Caco-2 (cell line): Measurements from ENCODE around the gene CDC14A. TPM values are rescaled to one million over a fixed set of nuclear protein-coding genes. Genes with fewer than 3 reads are reported as not detected.

ENCODE experiments used
- BruUV-seq: library from RNA; stranded (reverse); fragments of 400-500 nt; replicated peaks from 2 replicates; lab custom pipeline; 2021; lab: Mats Ljungman, UMichigan
- CTCF ChIA-PET: fragments of 300-600 bp; sonication (Branson Sonifier 250); formaldehyde crosslinking; loops from one replicate; lab custom pipeline; 2022; ENCODE audit warnings: antibody characterized with exemption; lab: Charles Lee
- POLR2A ChIA-PET: fragments of 300-600 bp; sonication (Branson Sonifier 250); formaldehyde crosslinking; loops from one replicate; lab custom pipeline; 2022; ENCODE audit warnings: antibody characterized with exemption; lab: Charles Lee
- DNase-seq, 2 experiments: peaks; one replicate each; pipeline versions ENCODE4 v3.0.0 to v3.0.0-alpha.2; 2020 to 2022
- H3K27me3 ChIP-seq: replicated peaks from 2 replicates; pipeline ENCODE4 v1.6.0; 2011; ENCODE audit warnings: low read length; ENCODE audit not compliant: control insufficient read depth, insufficient read depth
- H3K36me3 ChIP-seq: 2 replicates; pipeline ENCODE4 v1.5.1; 2011; ENCODE audit warnings: low read length; ENCODE audit not compliant: control insufficient read depth, insufficient read depth
- H3K4me1 ChIP-seq: fragments of 250-450 bp; sonication (Bioruptor Pico); 2 replicates; pipeline ENCODE4 v1.5.1; 2020; ENCODE audit warnings: mild to moderate bottlenecking
- H3K4me3 ChIP-seq: 2 replicates; pipeline ENCODE4 v1.5.1; 2011; ENCODE audit warnings: low read depth, mild to moderate bottlenecking, control low read depth, low read length
- H3K9me3 ChIP-seq: fragments of 250-450 bp; sonication (Bioruptor Pico); 2 replicates; pipeline ENCODE4 v1.5.1; 2020; ENCODE audit warnings: mild to moderate bottlenecking, moderate library complexity
- H3K27ac Mint-ChIP-seq: one replicate; pipeline ENCODE4 v1.8.0; 2022; ENCODE audit warnings: mixed read lengths; ENCODE audit not compliant: unreplicated experiment
- H3K27me3 Mint-ChIP-seq: one replicate; pipeline ENCODE4 v1.8.0; 2022; ENCODE audit warnings: mixed read lengths; ENCODE audit not compliant: insufficient read depth, unreplicated experiment
- H3K36me3 Mint-ChIP-seq: one replicate; pipeline ENCODE4 v1.8.0; 2022; ENCODE audit warnings: mild to moderate bottlenecking, mixed read lengths; ENCODE audit not compliant: insufficient read depth, unreplicated experiment
- H3K4me1 Mint-ChIP-seq: one replicate; pipeline ENCODE4 v1.8.0; 2022; ENCODE audit warnings: low read depth, mixed read lengths; ENCODE audit not compliant: unreplicated experiment
- H3K4me3 Mint-ChIP-seq: one replicate; pipeline ENCODE4 v1.8.0; 2022; ENCODE audit warnings: mild to moderate bottlenecking, moderate library complexity, mixed read lengths; ENCODE audit not compliant: unreplicated experiment
- H3K9me3 Mint-ChIP-seq: one replicate; pipeline ENCODE4 v1.8.0; 2022; ENCODE audit warnings: mixed read lengths; ENCODE audit not compliant: unreplicated experiment
- intact Hi-C: fragments of 100-400 bp; cut with micrococcal nuclease; formaldehyde crosslinking; loops from one replicate; pipeline ENCODE4 v1.10.0; 2022; ENCODE audit not compliant: unreplicated experiment
- total RNA-seq: library from RNA; stranded (reverse); gene quantifications from 2 replicates; pipeline ENCODE4 v1.2.3, GENCODE V29; 2022
- TF ChIP-seq, protein P1 (sequence below), 2 experiments: fragments of 200-600 bp in 1 of 2; IDR thresholded peaks; 1 replicate in 1 of 2; 2 replicates in 1 of 2; pipeline versions ENCODE4 v1.5.1 to v1.8.0; 2011 to 2022; ENCODE audit warnings: antibody characterized with exemption in 1 of 2, control low read depth in 1 of 2, inconsistent platforms in 1 of 2, low read depth in 1 of 2, low read length in 1 of 2, mild to moderate bottlenecking in 1 of 2, moderate library complexity in 1 of 2; ENCODE audit not compliant: insufficient read depth in 1 of 2, severe bottlenecking in 1 of 2, unreplicated experiment in 1 of 2

Gene CDC14A
- total RNA-seq, 1 experiment from 2014 or later = 7.3 TPM

- H3K9me3 ChIP-seq = no peaks in the 10 kb centered on the region
- DNase-seq = no peak
- BruUV-seq = no TSS peak
- H3K27me3 ChIP-seq = no peaks in the 10 kb centered on the region
- TF ChIP-seq, protein P1, sequence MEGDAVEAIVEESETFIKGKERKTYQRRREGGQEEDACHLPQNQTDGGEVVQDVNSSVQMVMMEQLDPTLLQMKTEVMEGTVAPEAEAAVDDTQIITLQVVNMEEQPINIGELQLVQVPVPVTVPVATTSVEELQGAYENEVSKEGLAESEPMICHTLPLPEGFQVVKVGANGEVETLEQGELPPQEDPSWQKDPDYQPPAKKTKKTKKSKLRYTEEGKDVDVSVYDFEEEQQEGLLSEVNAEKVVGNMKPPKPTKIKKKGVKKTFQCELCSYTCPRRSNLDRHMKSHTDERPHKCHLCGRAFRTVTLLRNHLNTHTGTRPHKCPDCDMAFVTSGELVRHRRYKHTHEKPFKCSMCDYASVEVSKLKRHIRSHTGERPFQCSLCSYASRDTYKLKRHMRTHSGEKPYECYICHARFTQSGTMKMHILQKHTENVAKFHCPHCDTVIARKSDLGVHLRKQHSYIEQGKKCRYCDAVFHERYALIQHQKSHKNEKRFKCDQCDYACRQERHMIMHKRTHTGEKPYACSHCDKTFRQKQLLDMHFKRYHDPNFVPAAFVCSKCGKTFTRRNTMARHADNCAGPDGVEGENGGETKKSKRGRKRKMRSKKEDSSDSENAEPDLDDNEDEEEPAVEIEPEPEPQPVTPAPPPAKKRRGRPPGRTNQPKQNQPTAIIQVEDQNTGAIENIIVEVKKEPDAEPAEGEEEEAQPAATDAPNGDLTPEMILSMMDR (IDR thresholded peaks at IDR 0.05; ENCODE audit: insufficient read depth in 1 of 2, low read depth in 1 of 2, low read length in 1 of 2, severe bottlenecking in 1 of 2, unreplicated experiment in 1 of 2) = no peak
- Mint-ChIP-seq H3K36me3 (no peaks in the 10 kb centered on the region), H3K4me1 (no peaks in the 10 kb centered on the region), H3K27me3 (peaks cover 6% of the 10 kb centered on the region), H3K27ac (no peak overlapping the region), H3K9me3 (no peaks in the 10 kb centered on the region), H3K4me3 (no peak overlapping the region)
- intact Hi-C loops = no loop called here
- CTCF ChIA-PET = no interaction called here
- no peaks in the 10 kb centered on the region for H3K4me1 ChIP-seq
- H3K36me3 ChIP-seq = no peaks in the 10 kb centered on the region
- no peak overlapping the region for H3K4me3 ChIP-seq
- POLR2A ChIA-PET = no interaction called here
Observed at GRCh38 chr1:100528871-100529270, 176.6 kb downstream of the CDC14A start.

- no peaks in the 10 kb centered on the region for H3K36me3 ChIP-seq
- H3K9me3 ChIP-seq = no peaks in the 10 kb centered on the region
- H3K27me3 ChIP-seq = no peaks in the 10 kb centered on the region
- no peak overlapping the region for H3K4me3 ChIP-seq
- Mint-ChIP-seq H3K9me3 (no peaks in the 10 kb centered on the region), H3K27me3 (peaks cover 11% of the 10 kb centered on the region), H3K4me3 (no peak overlapping the region), H3K4me1 (no peaks in the 10 kb centered on the region), H3K27ac (no peak overlapping the region), H3K36me3 (no peaks in the 10 kb centered on the region)
- intact Hi-C loops = no loop called here
- ChIA-PET CTCF (no interaction called here), POLR2A (no interaction called here)
- no peak for DNase-seq
- TF ChIP-seq, protein P1 (IDR thresholded peaks at IDR 0.05; ENCODE audit: insufficient read depth in 1 of 2, low read depth in 1 of 2, low read length in 1 of 2, severe bottlenecking in 1 of 2, unreplicated experiment in 1 of 2) = no peak
- H3K4me1 ChIP-seq = no peaks in the 10 kb centered on the region
- BruUV-seq = no TSS peak
Observed at GRCh38 chr1:100530141-100530540, 177.8 kb downstream of the CDC14A start.

GRCh38 chr1:100530880-100531487 lies 178.7 kb downstream of the CDC14A start:
- Mint-ChIP-seq H3K27me3 (peaks cover 12% of the 10 kb centered on the region), H3K36me3 (no peaks in the 10 kb centered on the region), H3K4me1 (no peaks in the 10 kb centered on the region), H3K27ac (no peak overlapping the region), H3K4me3 (no peak overlapping the region), H3K9me3 (no peaks in the 10 kb centered on the region)
- Histone ChIP-seq H3K9me3 (no peaks in the 10 kb centered on the region), H3K36me3 (no peaks in the 10 kb centered on the region), H3K27me3 (no peaks in the 10 kb centered on the region), H3K4me1 (no peaks in the 10 kb centered on the region), H3K4me3 (no peak overlapping the region)
- no peak for DNase-seq
- BruUV-seq = no TSS peak
- TF ChIP-seq, protein P1 (IDR thresholded peaks at IDR 0.05; ENCODE audit: insufficient read depth in 1 of 2, low read depth in 1 of 2, low read length in 1 of 2, severe bottlenecking in 1 of 2, unreplicated experiment in 1 of 2) = no peak
- POLR2A ChIA-PET = no interaction called here
- CTCF ChIA-PET = no interaction called here
- intact Hi-C loops = no loop called here
